Measurements from ENCODE around the gene CITED4. TPM values are rescaled to one million over a fixed set of nuclear protein-coding genes. Genes with fewer than 3 reads are reported as not detected.
A peak's percentile ranks its signal among the peaks of the same experiment; 100 is the strongest.

CITED4 gene
- total RNA-seq, 1 donor from 2014 or later, result 11.3 TPM

DNA sequence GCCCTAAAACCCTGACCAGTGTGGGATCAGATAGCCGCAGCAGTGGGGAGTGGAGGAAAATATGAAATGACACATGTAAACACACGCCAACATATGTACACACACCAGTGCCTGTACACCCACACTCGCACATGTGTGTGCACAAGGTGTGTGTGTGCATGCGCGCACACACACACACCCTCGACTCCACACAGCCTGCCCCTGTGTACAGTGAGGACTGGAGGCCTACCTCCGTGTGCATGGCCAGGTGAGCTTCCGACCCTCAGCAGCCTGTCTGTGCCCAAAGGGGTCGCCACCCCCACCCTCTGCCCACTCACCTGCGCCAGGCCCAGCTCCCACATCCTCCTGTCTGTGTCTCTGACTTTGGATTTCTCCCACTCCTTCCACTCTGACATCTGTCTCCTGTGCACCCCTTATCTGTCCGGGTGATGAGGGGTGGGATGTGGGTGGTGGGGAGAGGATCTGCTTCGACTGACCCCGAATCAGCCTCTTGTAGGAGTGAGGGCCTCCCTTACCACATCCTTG, 31.7 kb downstream of the CITED4 start:
- no peak overlapping the region for H3K4me3 Mint-ChIP-seq
- H3K27me3 Mint-ChIP-seq (ENCODE audit: low read depth), result no peaks in the 10 kb centered on the region
- DNase-seq (ENCODE audit: low read depth, low spot score), result no peak
- TF ChIP-seq, protein P1, sequence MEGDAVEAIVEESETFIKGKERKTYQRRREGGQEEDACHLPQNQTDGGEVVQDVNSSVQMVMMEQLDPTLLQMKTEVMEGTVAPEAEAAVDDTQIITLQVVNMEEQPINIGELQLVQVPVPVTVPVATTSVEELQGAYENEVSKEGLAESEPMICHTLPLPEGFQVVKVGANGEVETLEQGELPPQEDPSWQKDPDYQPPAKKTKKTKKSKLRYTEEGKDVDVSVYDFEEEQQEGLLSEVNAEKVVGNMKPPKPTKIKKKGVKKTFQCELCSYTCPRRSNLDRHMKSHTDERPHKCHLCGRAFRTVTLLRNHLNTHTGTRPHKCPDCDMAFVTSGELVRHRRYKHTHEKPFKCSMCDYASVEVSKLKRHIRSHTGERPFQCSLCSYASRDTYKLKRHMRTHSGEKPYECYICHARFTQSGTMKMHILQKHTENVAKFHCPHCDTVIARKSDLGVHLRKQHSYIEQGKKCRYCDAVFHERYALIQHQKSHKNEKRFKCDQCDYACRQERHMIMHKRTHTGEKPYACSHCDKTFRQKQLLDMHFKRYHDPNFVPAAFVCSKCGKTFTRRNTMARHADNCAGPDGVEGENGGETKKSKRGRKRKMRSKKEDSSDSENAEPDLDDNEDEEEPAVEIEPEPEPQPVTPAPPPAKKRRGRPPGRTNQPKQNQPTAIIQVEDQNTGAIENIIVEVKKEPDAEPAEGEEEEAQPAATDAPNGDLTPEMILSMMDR (conservative IDR thresholded peaks at IDR 0.05), result no peak
- H3K36me3 Mint-ChIP-seq (ENCODE audit: low read depth), result no peaks in the 10 kb centered on the region
- peaks cover 13% of the 10 kb centered on the region for H3K4me1 Mint-ChIP-seq
- no peak overlapping the region for H3K27ac Mint-ChIP-seq (ENCODE audit: unreplicated experiment)
- no peaks in the 10 kb centered on the region for H3K9me3 Mint-ChIP-seq

DNA sequence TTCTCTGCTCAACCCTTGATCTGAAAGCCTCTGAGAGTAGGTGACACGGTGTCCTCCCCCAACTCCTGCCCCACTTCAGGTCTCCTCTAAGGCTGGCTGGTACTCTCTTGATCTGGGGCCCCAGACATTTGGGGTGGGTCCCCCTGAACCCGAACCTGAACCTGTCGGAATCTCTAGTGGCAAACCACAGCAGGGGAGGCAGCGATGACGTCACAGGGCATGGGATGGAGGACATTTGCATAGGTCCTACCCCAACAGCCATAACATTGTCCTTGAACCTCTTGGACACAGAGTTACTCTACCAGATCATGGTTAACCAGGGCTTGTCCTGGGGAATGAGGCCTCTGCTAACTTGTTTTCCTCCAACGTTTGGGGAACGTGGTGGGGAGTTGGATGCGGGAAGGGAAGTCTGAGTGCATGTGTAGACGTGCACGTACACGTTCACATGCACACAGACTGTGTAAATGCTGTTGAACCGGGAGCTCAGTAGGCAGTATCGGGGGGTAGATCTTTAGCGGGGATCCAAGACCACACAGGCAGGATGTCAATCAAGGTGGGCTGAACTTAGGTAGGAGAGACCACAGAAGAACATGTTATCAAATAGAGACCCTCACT, 32.4 kb downstream of the CITED4 start:
- TF ChIP-seq, protein P1 (conservative IDR thresholded peaks at IDR 0.05), result no peak
- no peak for DNase-seq (ENCODE audit: low read depth, low spot score)
- no peak overlapping the region for H3K4me3 Mint-ChIP-seq
- H3K4me1 Mint-ChIP-seq, result peaks cover 21% of the 10 kb centered on the region
- no peaks in the 10 kb centered on the region for H3K27me3 Mint-ChIP-seq (ENCODE audit: low read depth)
- no peaks in the 10 kb centered on the region for H3K36me3 Mint-ChIP-seq (ENCODE audit: low read depth)
- no peaks in the 10 kb centered on the region for H3K9me3 Mint-ChIP-seq
- H3K27ac Mint-ChIP-seq (ENCODE audit: unreplicated experiment), result peak overlapping the region; percentile 58

DNA sequence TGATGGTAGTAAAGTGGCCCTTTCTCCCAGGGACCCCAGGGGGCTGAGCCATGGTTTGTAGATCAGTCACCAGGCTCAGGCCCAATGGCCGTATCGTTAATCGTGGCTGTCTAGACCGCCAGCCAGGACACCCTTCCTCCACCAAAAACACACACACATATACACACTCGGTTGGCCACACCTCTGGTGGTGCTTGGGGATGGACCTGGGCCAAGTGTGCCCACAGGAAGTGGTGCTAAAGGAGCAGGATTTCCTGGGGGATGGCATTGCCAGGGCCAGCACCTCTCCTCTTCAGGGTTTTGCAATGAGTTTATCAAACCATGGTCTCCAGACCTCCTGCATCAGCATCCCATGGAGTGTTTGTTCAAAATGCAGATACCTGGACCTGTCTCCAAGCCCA, 36.2 kb downstream of the CITED4 start:
- TF ChIP-seq, protein P1 (conservative IDR thresholded peaks at IDR 0.05), result no peak
- H3K9me3 Mint-ChIP-seq, result no peaks in the 10 kb centered on the region
- peak overlapping the region; percentile 87 for H3K27ac Mint-ChIP-seq (ENCODE audit: unreplicated experiment)
- no peaks in the 10 kb centered on the region for H3K36me3 Mint-ChIP-seq (ENCODE audit: low read depth)
- no peak overlapping the region for H3K4me3 Mint-ChIP-seq
- H3K27me3 Mint-ChIP-seq (ENCODE audit: low read depth), result no peaks in the 10 kb centered on the region
- no peak for DNase-seq (ENCODE audit: low read depth, low spot score)
- peaks cover 41% of the 10 kb centered on the region for H3K4me1 Mint-ChIP-seq

DNA sequence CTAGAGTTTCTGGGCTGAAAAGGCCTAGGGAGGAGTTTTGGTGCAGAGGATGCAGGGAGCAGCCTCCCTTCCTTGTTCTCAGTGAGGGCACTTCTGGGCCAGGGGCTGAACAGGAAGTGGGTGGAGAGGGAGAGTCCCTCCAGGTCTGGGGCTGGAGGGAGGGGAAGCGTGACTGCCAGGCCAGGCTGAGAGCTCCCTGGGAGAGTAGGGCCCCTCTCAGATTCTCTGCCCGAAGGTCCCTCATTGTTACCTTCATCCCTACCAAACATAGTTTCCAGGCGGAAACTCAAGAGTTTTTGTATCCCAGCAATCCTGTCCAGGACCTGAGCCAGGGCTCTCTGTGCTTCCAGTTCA, 36.8 kb downstream of the CITED4 start:
- H3K9me3 Mint-ChIP-seq, result no peaks in the 10 kb centered on the region
- H3K4me3 Mint-ChIP-seq, result peak overlapping the region; percentile 65
- H3K4me1 Mint-ChIP-seq, result peaks cover 41% of the 10 kb centered on the region
- peak overlapping the region; percentile 81 for H3K27ac Mint-ChIP-seq (ENCODE audit: unreplicated experiment)
- H3K27me3 Mint-ChIP-seq (ENCODE audit: low read depth), result no peaks in the 10 kb centered on the region
- no peaks in the 10 kb centered on the region for H3K36me3 Mint-ChIP-seq (ENCODE audit: low read depth)
- TF ChIP-seq, protein P1 (conservative IDR thresholded peaks at IDR 0.05), result no peak
- no peak for DNase-seq (ENCODE audit: low read depth, low spot score)

DNA sequence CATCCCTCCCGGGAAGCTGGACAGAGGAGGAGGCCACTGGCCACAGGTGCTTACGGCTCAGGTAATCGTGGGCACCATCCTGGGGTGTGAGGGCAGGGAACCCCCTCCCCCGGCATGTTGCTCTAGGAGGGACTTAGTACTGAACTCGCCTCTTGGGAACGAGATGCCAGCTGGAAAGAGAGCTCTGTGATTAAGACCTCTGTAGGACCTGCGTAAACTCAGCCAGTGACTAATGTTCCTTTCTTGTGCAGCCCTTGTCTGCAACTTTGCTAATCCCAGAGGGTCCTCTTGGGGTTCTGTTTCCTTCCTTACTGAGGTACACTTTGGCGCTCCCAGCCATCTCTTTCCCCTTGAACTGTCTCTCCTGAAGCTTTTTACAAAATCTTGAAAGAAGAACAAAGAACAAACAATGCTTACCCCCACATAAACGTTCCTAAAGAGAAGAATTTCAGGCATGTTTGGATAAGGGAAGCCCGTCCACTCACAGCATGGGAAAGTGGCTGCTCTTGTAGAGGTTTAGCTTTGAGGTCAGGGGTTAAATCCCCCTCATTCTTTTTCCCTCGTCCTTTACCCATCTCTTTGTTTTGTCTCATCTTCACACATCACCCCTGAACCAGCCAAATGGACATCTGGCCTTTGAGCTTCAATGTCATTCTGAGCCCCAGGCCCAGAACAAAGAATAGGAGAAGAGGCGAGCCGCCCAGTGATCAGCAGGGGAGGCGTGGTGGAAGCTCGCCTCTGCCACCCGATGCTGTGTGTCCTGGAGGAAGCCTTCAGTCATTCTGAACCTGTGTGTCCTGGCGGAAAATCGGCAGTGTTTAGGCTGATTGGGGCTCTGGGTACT, 37.4 kb downstream of the CITED4 start:
- peak overlapping the region; percentile 65 for H3K4me3 Mint-ChIP-seq
- peaks cover 41% of the 10 kb centered on the region for H3K4me1 Mint-ChIP-seq
- H3K36me3 Mint-ChIP-seq (ENCODE audit: low read depth), result no peaks in the 10 kb centered on the region
- H3K27me3 Mint-ChIP-seq (ENCODE audit: low read depth), result peaks cover 1% of the 10 kb centered on the region
- peak overlapping the region; percentile 81 for H3K27ac Mint-ChIP-seq (ENCODE audit: unreplicated experiment)
- DNase-seq (ENCODE audit: low read depth, low spot score), result peak; percentile 26
- no peaks in the 10 kb centered on the region for H3K9me3 Mint-ChIP-seq
- TF ChIP-seq, protein P1 (conservative IDR thresholded peaks at IDR 0.05), result no peak

All from neural crest cell (in vitro differentiated cells).